ENCODE data around the gene ZDHHC18. TPM values are rescaled to one million over a fixed set of nuclear protein-coding genes. Genes with fewer than 3 reads are reported as not detected.

Gene ZDHHC18
- total RNA-seq, 1 experiment from 2014 or later = 31.0 TPM

DNA sequence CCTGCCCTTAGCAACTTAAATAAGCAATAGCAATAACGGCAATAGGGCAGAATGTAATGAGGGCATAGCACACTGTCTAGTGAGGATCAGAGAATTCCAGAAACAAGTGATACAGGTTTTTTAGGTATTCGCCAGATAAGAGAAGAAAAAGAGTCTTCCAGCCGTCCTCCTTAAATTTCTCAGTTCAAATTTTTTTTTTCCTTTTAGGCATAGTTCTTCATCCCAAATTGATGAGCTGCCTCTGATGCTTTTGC is 36.9 kb upstream of the ZDHHC18 start:
- no peaks in the 10 kb centered on the region for H3K9me2 ChIP-seq (replicated peaks; ENCODE audit: insufficient read depth, low read length)
- no peaks in the 10 kb centered on the region for H4K20me1 ChIP-seq (ENCODE audit: insufficient read depth, low read depth, low read length)
- no peak overlapping the region for H3K9ac ChIP-seq (ENCODE audit: low read length)
- DNase-seq = no peak
- H2AFZ ChIP-seq (ENCODE audit: low read length) = no peak overlapping the region
- no peaks in the 10 kb centered on the region for H3K9me3 ChIP-seq (ENCODE audit: low read length)
- H3K4me1 ChIP-seq (ENCODE audit: low read length) = peaks cover 44% of the 10 kb centered on the region
- H3K79me2 ChIP-seq (ENCODE audit: low read length) = no peaks in the 10 kb centered on the region; the same call in 1 of the 2 replicates
- H3K4me3 ChIP-seq (ENCODE audit: low read length) = no peak overlapping the region; the same call in 1 of the 2 replicates
- no peak overlapping the region for H3K27ac ChIP-seq (ENCODE audit: low read length)
- no peaks in the 10 kb centered on the region for H3K27me3 ChIP-seq (ENCODE audit: low read length)
- no peaks in the 10 kb centered on the region for H3K36me3 ChIP-seq (ENCODE audit: insufficient read depth, low read length)
- peak overlapping the region; percentile 82 for H3K4me2 ChIP-seq (ENCODE audit: low read depth, low read length, poor library complexity, severe bottlenecking)

DNA sequence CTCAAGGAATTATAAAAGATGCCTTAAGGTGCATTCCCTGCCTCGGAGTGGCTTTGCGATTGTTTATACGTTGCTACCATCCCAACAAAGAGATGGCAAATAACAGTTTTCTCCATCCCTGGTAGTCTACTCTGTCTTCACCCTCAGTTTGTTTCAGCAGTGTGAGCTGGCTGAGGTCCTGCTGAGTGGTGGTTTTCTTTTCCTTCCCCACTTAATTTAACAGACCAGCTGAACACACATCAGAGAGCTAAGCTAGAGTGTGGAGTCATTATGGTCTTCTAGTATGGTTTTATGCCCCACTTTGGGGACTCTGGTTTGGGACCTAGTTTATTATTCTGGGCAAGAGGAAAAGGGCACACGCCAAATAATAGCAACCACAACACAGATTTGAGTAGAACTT is 36.6 kb upstream of the ZDHHC18 start:
- no peaks in the 10 kb centered on the region for H3K9me2 ChIP-seq (replicated peaks; ENCODE audit: insufficient read depth, low read length)
- no peak overlapping the region for H3K9ac ChIP-seq (ENCODE audit: low read length)
- DNase-seq = no peak
- no peak overlapping the region for H2AFZ ChIP-seq (ENCODE audit: low read length)
- no peaks in the 10 kb centered on the region for H3K27me3 ChIP-seq (ENCODE audit: low read length)
- H3K4me3 ChIP-seq (ENCODE audit: low read length) = no peak overlapping the region
- no peaks in the 10 kb centered on the region for H3K9me3 ChIP-seq (ENCODE audit: low read length)
- H4K20me1 ChIP-seq (ENCODE audit: insufficient read depth, low read depth, low read length) = no peaks in the 10 kb centered on the region
- peaks cover 40% of the 10 kb centered on the region for H3K4me1 ChIP-seq (ENCODE audit: low read length)
- no peak overlapping the region for H3K4me2 ChIP-seq (ENCODE audit: low read depth, low read length, poor library complexity, severe bottlenecking)
- H3K79me2 ChIP-seq (ENCODE audit: low read length) = no peaks in the 10 kb centered on the region; the same call in 1 of the 2 replicates
- H3K27ac ChIP-seq (ENCODE audit: low read length) = no peak overlapping the region
- H3K36me3 ChIP-seq (ENCODE audit: insufficient read depth, low read length) = no peaks in the 10 kb centered on the region

DNA sequence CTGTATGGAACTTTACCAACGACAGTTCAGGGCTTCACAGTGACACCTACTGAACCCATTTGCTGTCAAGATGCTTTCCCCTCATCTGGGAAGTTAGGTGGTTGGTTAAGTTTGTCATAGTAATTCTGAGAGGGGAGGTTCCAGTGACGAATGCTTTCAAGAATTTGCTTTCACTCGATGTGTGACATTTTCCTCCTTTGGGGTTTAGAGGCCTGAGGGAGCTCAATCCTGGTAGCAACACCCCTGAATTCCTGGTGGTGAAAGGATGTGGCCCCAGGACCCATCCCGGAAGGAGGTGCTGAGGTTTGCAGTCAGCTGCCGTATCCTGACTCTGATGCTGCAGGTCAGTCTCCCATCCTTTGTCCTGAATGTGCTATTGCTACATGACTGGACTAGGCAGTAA is 35.9 kb upstream of the ZDHHC18 start:
- H3K9ac ChIP-seq (ENCODE audit: low read length) = peak overlapping the region; percentile 31; the same call in 1 of the 2 replicates
- no peak for DNase-seq
- H3K36me3 ChIP-seq (ENCODE audit: insufficient read depth, low read length) = no peaks in the 10 kb centered on the region
- H3K4me2 ChIP-seq (ENCODE audit: low read depth, low read length, poor library complexity, severe bottlenecking) = no peak overlapping the region
- H3K9me2 ChIP-seq (replicated peaks; ENCODE audit: insufficient read depth, low read length) = no peaks in the 10 kb centered on the region
- no peaks in the 10 kb centered on the region for H3K9me3 ChIP-seq (ENCODE audit: low read length)
- no peaks in the 10 kb centered on the region for H3K27me3 ChIP-seq (ENCODE audit: low read length)
- H4K20me1 ChIP-seq (ENCODE audit: insufficient read depth, low read depth, low read length) = no peaks in the 10 kb centered on the region
- no peak overlapping the region for H2AFZ ChIP-seq (ENCODE audit: low read length)
- H3K4me1 ChIP-seq (ENCODE audit: low read length) = peaks cover 34% of the 10 kb centered on the region
- H3K79me2 ChIP-seq (ENCODE audit: low read length) = no peaks in the 10 kb centered on the region; the same call in 1 of the 2 replicates
- H3K4me3 ChIP-seq (ENCODE audit: low read length) = no peak overlapping the region
- H3K27ac ChIP-seq (ENCODE audit: low read length) = no peak overlapping the region

DNA sequence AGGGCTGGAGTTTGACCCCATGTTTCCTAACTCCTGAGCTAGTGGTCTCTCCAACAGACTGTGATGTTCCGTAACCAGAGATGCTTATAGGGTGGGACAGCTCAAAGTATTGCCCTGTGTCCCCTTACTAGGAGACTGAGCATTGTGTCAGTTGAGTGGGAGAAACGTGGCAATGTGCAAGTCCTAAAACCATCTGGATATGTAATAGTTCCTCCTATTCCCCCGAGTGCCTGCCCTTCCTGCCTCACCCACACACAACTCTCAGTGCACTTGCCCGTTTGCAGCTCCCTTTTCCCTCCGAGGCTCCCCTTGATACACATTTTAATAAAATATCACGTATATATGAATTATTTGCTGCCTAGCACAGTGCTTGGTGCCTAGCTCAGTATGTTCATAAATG is 35.3 kb upstream of the ZDHHC18 start:
- Histone ChIP-seq H3K4me3 (ENCODE audit: low read length) (no peak overlapping the region), H3K36me3 (ENCODE audit: insufficient read depth, low read length) (no peaks in the 10 kb centered on the region), H3K27me3 (ENCODE audit: low read length) (no peaks in the 10 kb centered on the region), H3K4me1 (ENCODE audit: low read length) (peaks cover 28% of the 10 kb centered on the region), H4K20me1 (ENCODE audit: insufficient read depth, low read depth, low read length) (no peaks in the 10 kb centered on the region), H3K27ac (ENCODE audit: low read length) (no peak overlapping the region), H3K4me2 (ENCODE audit: low read depth, low read length, poor library complexity, severe bottlenecking) (no peak overlapping the region), H3K79me2 (ENCODE audit: low read length) (no peaks in the 10 kb centered on the region; the same call in 1 of the 2 replicates), H3K9me2 (replicated peaks; ENCODE audit: insufficient read depth, low read length) (no peaks in the 10 kb centered on the region), H3K9me3 (ENCODE audit: low read length) (no peaks in the 10 kb centered on the region), H2AFZ (ENCODE audit: low read length) (no peak overlapping the region), H3K9ac (ENCODE audit: low read length) (no peak overlapping the region)
- no peak for DNase-seq

DNA sequence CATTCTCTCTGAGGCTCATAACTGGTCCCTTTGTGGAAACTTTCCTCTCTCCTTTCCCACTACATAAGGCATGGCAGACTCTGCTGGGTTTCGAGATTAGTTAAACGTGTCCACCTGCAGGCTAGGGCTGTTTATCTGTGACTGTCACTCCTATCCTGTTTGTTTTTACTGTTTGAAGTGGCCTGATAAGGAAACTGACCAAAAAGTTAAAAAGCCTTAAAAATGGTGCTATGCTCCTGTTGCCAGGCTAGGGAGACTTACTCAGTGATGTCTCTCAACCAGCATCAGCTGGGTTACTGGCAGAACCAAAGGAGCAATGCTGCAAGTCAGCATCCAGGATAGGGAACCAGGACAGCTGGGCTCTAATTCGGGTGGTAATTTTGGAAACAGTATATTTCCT is 34.9 kb upstream of the ZDHHC18 start:
- Histone ChIP-seq H3K27ac (ENCODE audit: low read length) (no peak overlapping the region), H3K9me3 (ENCODE audit: low read length) (no peaks in the 10 kb centered on the region), H3K9ac (ENCODE audit: low read length) (no peak overlapping the region), H4K20me1 (ENCODE audit: insufficient read depth, low read depth, low read length) (no peaks in the 10 kb centered on the region), H3K79me2 (ENCODE audit: low read length) (no peaks in the 10 kb centered on the region; the same call in 1 of the 2 replicates), H2AFZ (ENCODE audit: low read length) (no peak overlapping the region), H3K36me3 (ENCODE audit: insufficient read depth, low read length) (no peaks in the 10 kb centered on the region), H3K4me2 (ENCODE audit: low read depth, low read length, poor library complexity, severe bottlenecking) (no peak overlapping the region), H3K4me3 (ENCODE audit: low read length) (no peak overlapping the region), H3K27me3 (ENCODE audit: low read length) (no peaks in the 10 kb centered on the region), H3K9me2 (replicated peaks; ENCODE audit: insufficient read depth, low read length) (no peaks in the 10 kb centered on the region), H3K4me1 (ENCODE audit: low read length) (peaks cover 23% of the 10 kb centered on the region)
- DNase-seq = no peak

DNA sequence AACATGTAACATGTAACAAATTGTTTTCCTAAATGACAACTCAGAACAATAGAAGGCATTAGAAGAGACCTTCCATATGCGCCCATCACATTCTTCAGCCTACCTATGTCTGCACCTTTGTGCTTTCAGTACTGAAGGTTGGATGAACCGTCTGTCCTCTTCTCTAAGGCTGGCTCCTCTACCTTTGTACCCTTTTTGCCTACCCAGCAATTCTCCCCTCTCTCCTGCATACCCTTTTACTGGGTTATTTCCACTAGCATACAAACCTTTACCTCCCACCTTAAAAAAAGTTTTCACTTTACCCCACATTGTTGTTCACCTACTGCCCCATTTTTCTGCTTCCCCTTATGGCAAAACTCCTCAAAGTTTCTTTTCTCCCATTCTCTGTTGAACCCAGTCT is 33.6 kb upstream of the ZDHHC18 start:
- H3K4me3 ChIP-seq (ENCODE audit: low read length) = no peak overlapping the region
- no peak overlapping the region for H3K27ac ChIP-seq (ENCODE audit: low read length)
- H3K9me2 ChIP-seq (replicated peaks; ENCODE audit: insufficient read depth, low read length) = no peaks in the 10 kb centered on the region
- no peak for DNase-seq
- H3K27me3 ChIP-seq (ENCODE audit: low read length) = no peaks in the 10 kb centered on the region
- H3K9me3 ChIP-seq (ENCODE audit: low read length) = no peaks in the 10 kb centered on the region
- no peaks in the 10 kb centered on the region for H3K36me3 ChIP-seq (ENCODE audit: insufficient read depth, low read length)
- no peak overlapping the region for H3K4me2 ChIP-seq (ENCODE audit: low read depth, low read length, poor library complexity, severe bottlenecking)
- H2AFZ ChIP-seq (ENCODE audit: low read length) = no peak overlapping the region
- no peaks in the 10 kb centered on the region; the same call in 1 of the 2 replicates for H3K79me2 ChIP-seq (ENCODE audit: low read length)
- H3K4me1 ChIP-seq (ENCODE audit: low read length) = peaks cover 14% of the 10 kb centered on the region
- no peaks in the 10 kb centered on the region; the same call in 1 of the 2 replicates for H4K20me1 ChIP-seq (ENCODE audit: insufficient read depth, low read depth, low read length)
- no peak overlapping the region for H3K9ac ChIP-seq (ENCODE audit: low read length)

DNA sequence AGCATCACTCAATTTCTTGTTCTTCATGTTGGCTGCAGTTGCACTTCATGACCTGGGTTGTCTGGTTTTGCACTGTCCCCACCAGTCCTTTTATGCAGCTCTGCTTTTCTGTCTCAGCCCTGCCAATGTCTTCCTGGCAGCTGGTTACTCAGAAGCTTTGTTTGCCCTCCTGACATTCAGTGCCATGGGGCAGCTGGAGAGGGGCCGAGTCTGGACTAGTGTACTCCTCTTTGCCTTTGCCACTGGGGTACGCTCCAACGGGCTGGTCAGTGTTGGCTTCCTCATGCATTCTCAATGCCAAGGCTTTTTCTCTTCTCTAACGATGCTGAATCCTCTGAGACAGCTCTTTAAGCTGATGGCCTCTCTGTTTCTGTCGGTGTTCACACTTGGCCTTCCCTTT is 32.1 kb upstream of the ZDHHC18 start:
- Histone ChIP-seq H3K27me3 (ENCODE audit: low read length) (no peaks in the 10 kb centered on the region), H3K9me3 (ENCODE audit: low read length) (no peaks in the 10 kb centered on the region)

DNA sequence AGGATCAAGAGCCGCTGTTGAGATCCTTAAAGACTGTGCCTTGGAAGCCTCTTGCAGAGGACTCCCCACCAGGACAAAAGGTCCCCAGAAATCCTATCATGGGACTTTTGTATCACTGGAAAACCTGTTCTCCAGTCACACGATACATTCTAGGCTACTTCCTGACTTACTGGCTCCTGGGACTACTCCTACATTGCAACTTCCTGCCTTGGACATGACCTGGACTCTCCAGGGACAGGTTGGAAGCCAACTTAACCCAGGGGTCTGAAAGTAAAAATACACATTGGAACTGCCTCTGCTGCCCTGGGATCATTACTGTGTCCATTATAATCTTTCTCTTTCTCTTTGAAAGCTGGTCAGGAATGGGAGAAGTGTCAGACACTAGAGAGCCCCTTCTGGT is 28.9 kb upstream of the ZDHHC18 start:
- Histone ChIP-seq H3K4me2 (ENCODE audit: low read depth, low read length, poor library complexity, severe bottlenecking) (no peak overlapping the region), H3K27ac (ENCODE audit: low read length) (no peak overlapping the region), H3K4me3 (ENCODE audit: low read length) (no peak overlapping the region), H3K79me2 (ENCODE audit: low read length) (no peaks in the 10 kb centered on the region), H4K20me1 (ENCODE audit: insufficient read depth, low read depth, low read length) (no peaks in the 10 kb centered on the region; the same call in 1 of the 2 replicates), H3K4me1 (ENCODE audit: low read length) (no peaks in the 10 kb centered on the region), H2AFZ (ENCODE audit: low read length) (no peak overlapping the region), H3K36me3 (ENCODE audit: insufficient read depth, low read length) (no peaks in the 10 kb centered on the region), H3K9ac (ENCODE audit: low read length) (no peak overlapping the region), H3K9me2 (replicated peaks; ENCODE audit: insufficient read depth, low read length) (no peaks in the 10 kb centered on the region), H3K9me3 (ENCODE audit: low read length) (no peaks in the 10 kb centered on the region), H3K27me3 (ENCODE audit: low read length) (no peaks in the 10 kb centered on the region)
- DNase-seq = no peak

More for the DNA sequence above, 32.1 kb upstream of the ZDHHC18 start:
- Histone ChIP-seq H3K4me3 (ENCODE audit: low read length) (no peak overlapping the region), H2AFZ (ENCODE audit: low read length) (no peak overlapping the region), H3K27ac (ENCODE audit: low read length) (no peak overlapping the region), H3K79me2 (ENCODE audit: low read length) (no peaks in the 10 kb centered on the region), H3K4me1 (ENCODE audit: low read length) (peaks cover 8% of the 10 kb centered on the region), H3K9me2 (replicated peaks; ENCODE audit: insufficient read depth, low read length) (no peaks in the 10 kb centered on the region), H3K9ac (ENCODE audit: low read length) (no peak overlapping the region), H4K20me1 (ENCODE audit: insufficient read depth, low read depth, low read length) (no peaks in the 10 kb centered on the region; the same call in 1 of the 2 replicates), H3K4me2 (ENCODE audit: low read depth, low read length, poor library complexity, severe bottlenecking) (no peak overlapping the region), H3K36me3 (ENCODE audit: insufficient read depth, low read length) (no peaks in the 10 kb centered on the region)
- DNase-seq = no peak
